ENCODE results near the gene MFGE8. TPM values are rescaled to one million over a fixed set of nuclear protein-coding genes. Genes with fewer than 3 reads are reported as not detected.
"Not testable (repeated sequence)": the region's sequence is repeated elsewhere in the genome, so short reads cannot be mapped to it uniquely, and the experiment has no call there.

Gene MFGE8
- total RNA-seq, 6 donors from 2014 or later, result 87.8 to 423 (median 144) TPM

GRCh38 chr15:88930579-88930978, 17.4 kb upstream of the MFGE8 start:
- H3K9me3 ChIP-seq, result peaks cover 0 to 8% (median 6%) of the 10 kb centered on the region in 4 donors
- TF ChIP-seq POLR2A (IDR thresholded peaks at IDR 0.05), result no peak
- no peak for TF ChIP-seq CTCF (IDR thresholded peaks at IDR 0.05)
- no peak for TF ChIP-seq EP300 (IDR thresholded peaks at IDR 0.05)
- no peak for TF ChIP-seq POLR2AphosphoS5 (IDR thresholded peaks at IDR 0.05)
- no peaks in the 10 kb centered on the region for H3K27me3 ChIP-seq
- no peak for ATAC-seq (ENCODE audit: low FRiP score in 2 of 2)
- H3K4me1 ChIP-seq, result no peaks in the 10 kb centered on the region
- no peak overlapping the region for H3K27ac ChIP-seq
- no peaks in the 10 kb centered on the region for H3K36me3 ChIP-seq
- H3K4me3 ChIP-seq, result no peak overlapping the region
- 73 to 91% methylated on average over 2 of the region's 2 CpGs for WGBS, 2 donors
- no peak for DNase-seq

- H3K36me3 ChIP-seq; DNase-seq; ATAC-seq (ENCODE audit: low FRiP score in 2 of 2); H3K27ac ChIP-seq; H3K4me1 ChIP-seq; H3K27me3 ChIP-seq; H3K9me3 ChIP-seq; H3K4me3 ChIP-seq: not testable (repeated sequence)
- 82 to 83% methylated on average over 3 of the region's 3 CpGs for WGBS, 2 donors
Measured at GRCh38 chr15:88929358-88930098, 16.3 kb upstream of the MFGE8 start.

GRCh38 chr15:88928192-88928591, 15.0 kb upstream of the MFGE8 start:
- not testable (repeated sequence) for DNase-seq; H3K27ac ChIP-seq; H3K27me3 ChIP-seq; H3K9me3 ChIP-seq; H3K36me3 ChIP-seq; ATAC-seq (ENCODE audit: low FRiP score in 2 of 2); H3K4me3 ChIP-seq; H3K4me1 ChIP-seq

- not testable (repeated sequence) for ATAC-seq (ENCODE audit: low FRiP score in 2 of 2); H3K27me3 ChIP-seq
Measured at GRCh38 chr15:88925648-88926047, 12.5 kb upstream of the MFGE8 start.

GRCh38 chr15:88920892-88921435, 7.8 kb upstream of the MFGE8 start:
- H3K4me3 ChIP-seq, H3K27ac ChIP-seq, DNase-seq, H3K27me3 ChIP-seq, H3K4me1 ChIP-seq, H3K9me3 ChIP-seq, H3K36me3 ChIP-seq: not testable (repeated sequence)
- WGBS, 2 donors, result 89 to 90% methylated on average over 11 to 12 of the region's 12 CpGs
- ATAC-seq (ENCODE audit: low FRiP score in 2 of 2), result peak in 1 of 2 donors; percentile 21

More at GRCh38 chr15:88925648-88926047, 12.5 kb upstream of the MFGE8 start:
- DNase-seq, H3K36me3 ChIP-seq, H3K4me1 ChIP-seq, H3K27ac ChIP-seq, H3K4me3 ChIP-seq, H3K9me3 ChIP-seq: not testable (repeated sequence)
- 72 to 83% methylated on average over 2 of the region's 2 CpGs for WGBS, 2 donors

GRCh38 chr15:88920186-88920891, 7.2 kb upstream of the MFGE8 start:
- TF ChIP-seq POLR2AphosphoS5 (IDR thresholded peaks at IDR 0.05) (no peak), POLR2A (IDR thresholded peaks at IDR 0.05) (no peak), CTCF (IDR thresholded peaks at IDR 0.05) (no peak)
- H3K9me3 ChIP-seq, result no peaks in the 10 kb centered on the region
- no peak for DNase-seq
- WGBS, 2 donors, result 75 to 84% methylated on average over 7 to 9 of the region's 9 CpGs
- no peaks in the 10 kb centered on the region for H3K36me3 ChIP-seq
- no peak overlapping the region for H3K4me3 ChIP-seq
- H3K27me3 ChIP-seq, result no peaks in the 10 kb centered on the region
- H3K4me1 ChIP-seq, result peaks cover 0 to 8% (median under 1%) of the 10 kb centered on the region in 4 donors
- H3K27ac ChIP-seq, result no peak overlapping the region
- peak in 1 of 2 donors; percentile 8 for ATAC-seq (ENCODE audit: low FRiP score in 2 of 2)
